H9 (cell line): ENCODE data around the gene POT1. TPM values are rescaled to one million over a fixed set of nuclear protein-coding genes. Genes with fewer than 3 reads are reported as not detected.

ENCODE experiments used
- DNase-seq: peaks from one replicate; pipeline ENCODE4 v3.0.0-alpha.2; 2017
- H2AFZ ChIP-seq: one replicate; pipeline ENCODE4 v1.6.1; 2013; ENCODE audit warnings: mild to moderate bottlenecking, low read length, control low read depth, moderate library complexity
- H2AK5ac ChIP-seq: 2 replicates; pipeline ENCODE4 v1.6.1; 2013; ENCODE audit warnings: low read length, control low read depth, mixed read lengths; ENCODE audit not compliant: insufficient read length
- H2BK120ac ChIP-seq: one replicate; pipeline ENCODE4 v1.6.1; 2013; ENCODE audit warnings: low read depth, mild to moderate bottlenecking, low read length, control low read depth, inconsistent platforms; ENCODE audit not compliant: poor library complexity, severe bottlenecking
- H2BK12ac ChIP-seq: 2 replicates; pipeline ENCODE4 v1.6.1; 2013; ENCODE audit warnings: low read length, control low read depth, mixed read lengths, low read depth; ENCODE audit not compliant: insufficient read length
- H2BK15ac ChIP-seq: 2 replicates; pipeline ENCODE4 v1.6.1; 2013; ENCODE audit warnings: low read depth, low read length, control low read depth
- H2BK20ac ChIP-seq: one replicate; pipeline ENCODE4 v1.6.1; 2013; ENCODE audit warnings: low read depth, mild to moderate bottlenecking, low read length, control low read depth, inconsistent platforms; ENCODE audit not compliant: poor library complexity, severe bottlenecking
- H2BK5ac ChIP-seq: 2 replicates; pipeline ENCODE4 v1.6.1; 2013; ENCODE audit warnings: low read length, control low read depth, mixed read lengths; ENCODE audit not compliant: insufficient read length
- H3K14ac ChIP-seq: 2 replicates; pipeline ENCODE4 v1.6.1; 2013; ENCODE audit warnings: low read length, control low read depth; ENCODE audit not compliant: insufficient read depth
- H3K18ac ChIP-seq: 2 replicates; pipeline ENCODE4 v1.6.1; 2013; ENCODE audit warnings: low read depth, mild to moderate bottlenecking, mixed read lengths, low read length, control low read depth; ENCODE audit not compliant: insufficient read length
- H3K23ac ChIP-seq: 2 replicates; pipeline ENCODE4 v1.6.1; 2013; ENCODE audit warnings: low read length, control low read depth, mixed read lengths, low read depth; ENCODE audit not compliant: insufficient read length
- H3K23me2 ChIP-seq: 2 replicates; pipeline ENCODE4 v1.6.1; 2013; ENCODE audit warnings: low read depth, mild to moderate bottlenecking, mixed read lengths, low read length, control low read depth; ENCODE audit not compliant: insufficient read length, poor library complexity, severe bottlenecking
- H3K27ac ChIP-seq: 2 replicates; pipeline ENCODE4 v1.5.1; 2013; ENCODE audit warnings: low read length, control low read depth, mixed read lengths, low read depth; ENCODE audit not compliant: insufficient read length
- H3K27me3 ChIP-seq: 2 replicates; pipeline ENCODE4 v1.6.1; 2013; ENCODE audit warnings: low read length, control low read depth, inconsistent platforms; ENCODE audit not compliant: insufficient read depth
- H3K4ac ChIP-seq: 2 replicates; pipeline ENCODE4 v1.6.1; 2013; ENCODE audit warnings: low read depth, mild to moderate bottlenecking, control low read depth, inconsistent platforms, low read length, moderate library complexity
- H3K4me1 ChIP-seq: 2 replicates; pipeline ENCODE4 v1.6.1; 2013; ENCODE audit warnings: low read length, control low read depth, inconsistent platforms; ENCODE audit not compliant: insufficient read depth
- H3K4me2 ChIP-seq: 2 replicates; pipeline ENCODE4 v1.6.1; 2013; ENCODE audit warnings: low read length, control low read depth, mixed read lengths; ENCODE audit not compliant: insufficient read length, insufficient read depth
- H3K56ac ChIP-seq: 2 replicates; pipeline ENCODE4 v1.6.1; 2013; ENCODE audit warnings: low read depth, mild to moderate bottlenecking, mixed read lengths, low read length, control low read depth; ENCODE audit not compliant: insufficient read length
- H3K79me1 ChIP-seq: 2 replicates; pipeline ENCODE4 v1.6.1; 2013; ENCODE audit warnings: low read depth, mild to moderate bottlenecking, moderate library complexity, low read length, control low read depth, inconsistent platforms; ENCODE audit not compliant: insufficient read depth, poor library complexity, severe bottlenecking
- H3K79me2 ChIP-seq: 2 replicates; pipeline ENCODE4 v1.6.1; 2013; ENCODE audit warnings: low read length, control low read depth, inconsistent platforms; ENCODE audit not compliant: insufficient read depth
- H3K9ac ChIP-seq: 2 replicates; pipeline ENCODE4 v1.6.1; 2013; ENCODE audit warnings: low read length, control low read depth, mixed read lengths; ENCODE audit not compliant: insufficient read length; ENCODE audit errors: extremely low read depth
- H3K9me3 ChIP-seq: one replicate; pipeline ENCODE4 v1.6.1; 2013; ENCODE audit warnings: low read depth, low read length, inconsistent platforms; ENCODE audit not compliant: control insufficient read depth
- H3T11ph ChIP-seq: one replicate; pipeline ENCODE4 v1.6.1; 2013; ENCODE audit warnings: mild to moderate bottlenecking, low read length, control low read depth, inconsistent platforms
- H4K20me1 ChIP-seq: one replicate; pipeline ENCODE4 v1.6.1; 2013; ENCODE audit not compliant: control insufficient read depth, insufficient read length, insufficient read depth
- H4K5ac ChIP-seq: 2 replicates; pipeline ENCODE4 v1.6.1; 2013; ENCODE audit warnings: low read depth, mild to moderate bottlenecking, mixed read lengths, low read length, control low read depth; ENCODE audit not compliant: insufficient read length
- H4K8ac ChIP-seq: replicated peaks from 2 replicates; pipeline ENCODE4 v1.6.1; 2013; ENCODE audit warnings: low read length, control low read depth, mixed read lengths, low read depth; ENCODE audit not compliant: insufficient read length
- H4K91ac ChIP-seq: 2 replicates; pipeline ENCODE4 v1.6.1; 2013; ENCODE audit warnings: low read depth, mild to moderate bottlenecking, moderate library complexity, mixed read lengths, low read length, control low read depth; ENCODE audit not compliant: insufficient read length
- H3K27ac Mint-ChIP-seq, 3 experiments: 2 replicates in 2 of 3; 3 replicates in 1 of 3; pipeline ENCODE4 v1.8.0; 2020 to 2021; ENCODE audit warnings: mixed read lengths in 3 of 3, mild to moderate bottlenecking in 1 of 3, moderate library complexity in 1 of 3
- H3K27me3 Mint-ChIP-seq: 2 replicates; pipeline ENCODE4 v1.8.0; 2021; ENCODE audit warnings: low read depth, mild to moderate bottlenecking, moderate library complexity, mixed read lengths
- H3K36me3 Mint-ChIP-seq, 3 experiments: 2 replicates in 2 of 3; 3 replicates in 1 of 3; pipeline ENCODE4 v1.8.0; 2020 to 2021; ENCODE audit warnings: low read depth in 3 of 3, mixed read lengths in 3 of 3; ENCODE audit not compliant: insufficient read depth in 1 of 3
- H3K4me1 Mint-ChIP-seq, 2 experiments: 2 replicates each; pipeline ENCODE4 v1.8.0; 2020; ENCODE audit warnings: mixed read lengths in 2 of 2
- H3K4me3 Mint-ChIP-seq, 2 experiments: 2 replicates in 1 of 2; 3 replicates in 1 of 2; pipeline ENCODE4 v1.8.0; 2020 to 2021; ENCODE audit warnings: mild to moderate bottlenecking in 2 of 2, mixed read lengths in 2 of 2, moderate library complexity in 1 of 2
- H3K9me3 Mint-ChIP-seq, 2 experiments: 2 replicates in 1 of 2; 3 replicates in 1 of 2; pipeline ENCODE4 v1.8.0; 2020; ENCODE audit warnings: mild to moderate bottlenecking in 2 of 2, mixed read lengths in 2 of 2, moderate library complexity in 1 of 2
- CTCF ChIP-seq: fragments of 200-600 bp; sonication (generic); conservative IDR thresholded peaks from 3 replicates; pipeline ENCODE4 v1.8.0; 2021; ENCODE audit warnings: antibody characterized with exemption, mild to moderate bottlenecking
- total RNA-seq: library from RNA; stranded (reverse); gene quantifications from 2 replicates; pipeline ENCODE4 v1.2.1, GENCODE V29; 2021

Gene POT1
- total RNA-seq, 1 experiment from 2014 or later: 23.4 TPM

GRCh38 chr7:124843336-124843735, 86.3 kb downstream of the POT1 start:
- no peak overlapping the region for H3K14ac ChIP-seq
- no peak overlapping the region for H4K8ac ChIP-seq
- H2BK120ac ChIP-seq: no peak overlapping the region
- no peak overlapping the region for H3K9ac ChIP-seq
- no peaks in the 10 kb centered on the region for H3K9me3 Mint-ChIP-seq
- no peak overlapping the region for H3K4me3 Mint-ChIP-seq
- no peak overlapping the region for H2AK5ac ChIP-seq
- no peak overlapping the region for H4K5ac ChIP-seq
- no peaks in the 10 kb centered on the region for H3K27me3 ChIP-seq
- H2BK12ac ChIP-seq: no peak overlapping the region
- no peak overlapping the region for H3K23ac ChIP-seq
- no peaks in the 10 kb centered on the region for H3K79me1 ChIP-seq
- H3K4me1 ChIP-seq: no peaks in the 10 kb centered on the region
- TF ChIP-seq CTCF: no peak
- no peaks in the 10 kb centered on the region for H3K27me3 Mint-ChIP-seq
- H3K36me3 Mint-ChIP-seq: peaks cover 0 to 9% (median 5%) of the 10 kb centered on the region in 3 experiments; a peak in 3 of 7 replicates
- H2BK20ac ChIP-seq: no peak overlapping the region
- H3K9me3 ChIP-seq: no peaks in the 10 kb centered on the region
- H4K91ac ChIP-seq: no peak overlapping the region
- H4K20me1 ChIP-seq: no peaks in the 10 kb centered on the region
- no peaks in the 10 kb centered on the region for H3K79me2 ChIP-seq
- H2BK5ac ChIP-seq: no peak overlapping the region
- no peak overlapping the region for H2BK15ac ChIP-seq
- H3K4ac ChIP-seq: no peak overlapping the region
- H3K27ac ChIP-seq: no peak overlapping the region
- H3T11ph ChIP-seq: no peak overlapping the region
- H3K23me2 ChIP-seq: no peaks in the 10 kb centered on the region
- H3K4me1 Mint-ChIP-seq: peaks cover 5 to 6% of the 10 kb centered on the region in 2 experiments
- H3K4me2 ChIP-seq: no peak overlapping the region
- no peak overlapping the region for H3K56ac ChIP-seq
- H3K27ac Mint-ChIP-seq: peak overlapping the region in 2 of 3 experiments; percentile 61 to 86; a peak in 5 of 7 replicates
- H3K18ac ChIP-seq: no peak overlapping the region
- DNase-seq: no peak
- H2AFZ ChIP-seq: no peak overlapping the region
